Adrenal gland (tissue), 5 donors: Measurements from ENCODE around the gene FOXO3.

Experiments
- POLR2A ChIP-seq, 2 donors: fragments of 450-650 bp; IDR thresholded peaks; one replicate each; pipeline ENCODE4 v1.6.1; 2017; ENCODE audit warnings: antibody characterized with exemption in 2 of 2, mild to moderate bottlenecking in 2 of 2, moderate library complexity in 1 of 2
- TF ChIP-seq, protein P1 (sequence below), 6 experiments: fragments of 450-650 bp in 4 of 6; fragments of 200-600 bp in 2 of 6; sonication (generic) in 1 of 6; IDR thresholded peaks; 1 replicate in 5 of 6; 2 replicates in 1 of 6; pipeline versions ENCODE4 v1.5.1 to v1.8.0; 2016 to 2021; ENCODE audit warnings: antibody characterized with exemption in 6 of 6, mild to moderate bottlenecking in 2 of 6, moderate library complexity in 1 of 6
- donor health status: DM: no; HTN: no; CAD: no.

DNA sequence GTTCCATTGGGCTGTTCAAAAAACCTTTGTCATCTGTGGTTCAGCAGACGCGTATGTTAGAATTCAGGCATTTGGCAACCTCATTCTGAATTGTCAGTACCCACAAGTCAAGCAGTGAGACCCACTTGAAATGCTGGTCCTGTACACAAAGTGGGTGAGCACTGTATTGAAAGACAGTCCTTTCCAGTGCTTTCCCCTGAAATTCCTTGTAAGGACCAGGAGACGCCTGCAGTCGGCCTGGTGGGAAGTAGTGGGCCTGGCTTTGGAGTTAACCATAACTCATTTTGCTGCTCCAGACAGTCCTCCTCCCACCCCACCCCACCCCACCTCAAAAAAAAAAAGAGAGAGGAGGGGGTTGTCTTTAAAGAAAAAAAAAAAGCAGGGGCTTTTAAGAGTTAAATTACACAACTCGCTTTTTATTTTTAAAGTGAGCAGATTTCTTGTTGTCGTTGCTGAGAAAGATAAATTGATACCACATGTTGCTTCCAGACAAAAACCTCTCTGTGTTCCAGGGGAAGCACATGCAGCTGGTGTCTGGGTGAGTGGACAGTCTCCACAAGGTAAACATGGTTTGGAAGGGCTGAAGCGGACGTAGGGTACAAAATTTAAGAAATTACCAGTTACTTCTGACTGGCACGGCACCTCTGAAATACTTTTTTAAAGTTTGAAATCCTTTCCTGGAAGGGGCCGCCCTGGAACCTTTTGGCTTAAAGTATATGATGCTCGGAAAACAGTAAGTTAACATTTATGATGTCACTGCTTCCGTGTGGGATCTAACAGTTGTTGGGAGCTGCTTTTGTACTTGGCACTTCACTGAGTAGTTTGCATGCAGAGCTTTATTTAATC is 95.3 kb downstream of the FOXO3 start:
- TF ChIP-seq, protein P1, sequence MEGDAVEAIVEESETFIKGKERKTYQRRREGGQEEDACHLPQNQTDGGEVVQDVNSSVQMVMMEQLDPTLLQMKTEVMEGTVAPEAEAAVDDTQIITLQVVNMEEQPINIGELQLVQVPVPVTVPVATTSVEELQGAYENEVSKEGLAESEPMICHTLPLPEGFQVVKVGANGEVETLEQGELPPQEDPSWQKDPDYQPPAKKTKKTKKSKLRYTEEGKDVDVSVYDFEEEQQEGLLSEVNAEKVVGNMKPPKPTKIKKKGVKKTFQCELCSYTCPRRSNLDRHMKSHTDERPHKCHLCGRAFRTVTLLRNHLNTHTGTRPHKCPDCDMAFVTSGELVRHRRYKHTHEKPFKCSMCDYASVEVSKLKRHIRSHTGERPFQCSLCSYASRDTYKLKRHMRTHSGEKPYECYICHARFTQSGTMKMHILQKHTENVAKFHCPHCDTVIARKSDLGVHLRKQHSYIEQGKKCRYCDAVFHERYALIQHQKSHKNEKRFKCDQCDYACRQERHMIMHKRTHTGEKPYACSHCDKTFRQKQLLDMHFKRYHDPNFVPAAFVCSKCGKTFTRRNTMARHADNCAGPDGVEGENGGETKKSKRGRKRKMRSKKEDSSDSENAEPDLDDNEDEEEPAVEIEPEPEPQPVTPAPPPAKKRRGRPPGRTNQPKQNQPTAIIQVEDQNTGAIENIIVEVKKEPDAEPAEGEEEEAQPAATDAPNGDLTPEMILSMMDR (IDR thresholded peaks at IDR 0.05): no peak
- TF ChIP-seq POLR2A (IDR thresholded peaks at IDR 0.05): no peak
